Panc1 (cell line): ENCODE data around the gene RSAD2. TPM values are rescaled to one million over a fixed set of nuclear protein-coding genes. Genes with fewer than 3 reads are reported as not detected.

Experiments
- ATAC-seq: fragments of 200-7000 bp; cut with Tn5 transposase; 2 replicates; pipeline ENCODE4 v1.9.1; 2020; ENCODE audit warnings: mild to moderate bottlenecking, moderate library complexity
- BruUV-seq: library from RNA; stranded (reverse); fragments of 400-500 nt; replicated peaks from 2 replicates; lab custom pipeline; 2021; lab: Mats Ljungman, UMichigan
- CTCF ChIA-PET: fragments of 300-600 bp; sonication (Branson Sonifier 250); formaldehyde crosslinking; loops from one replicate; lab custom pipeline; 2022; ENCODE audit warnings: antibody characterized with exemption; lab: Charles Lee
- POLR2A ChIA-PET: fragments of 300-600 bp; sonication (Branson Sonifier 250); formaldehyde crosslinking; loops from one replicate; lab custom pipeline; 2022; ENCODE audit warnings: antibody characterized with exemption; lab: Charles Lee
- DNase-seq: peaks from one replicate; pipeline ENCODE4 v3.0.0-alpha.2; 2010; ENCODE audit warnings: low read depth, low spot score
- H3K27ac ChIP-seq: 2 replicates; pipeline ENCODE4 v1.5.1; 2011; ENCODE audit warnings: mild to moderate bottlenecking, low read length, inconsistent platforms
- H3K27me3 ChIP-seq: fragments of 200-500 bp; sonication (Bioruptor generic); 2 replicates; pipeline ENCODE4 v1.6.0; 2014; ENCODE audit warnings: low read length, inconsistent platforms; ENCODE audit not compliant: control insufficient read depth, insufficient read depth
- H3K36me3 ChIP-seq: fragments of 200-500 bp; sonication (Bioruptor generic); 2 replicates; pipeline ENCODE4 v1.5.1; 2014; ENCODE audit warnings: inconsistent platforms, mild to moderate bottlenecking, low read length, moderate library complexity; ENCODE audit not compliant: control insufficient read depth, insufficient read depth
- H3K4me1 ChIP-seq: 2 replicates; pipeline ENCODE4 v1.5.1; 2011; ENCODE audit warnings: inconsistent platforms, mild to moderate bottlenecking, low read length, moderate library complexity; ENCODE audit not compliant: control insufficient read depth, insufficient read depth
- H3K4me3 ChIP-seq, 2 experiments: 2 replicates each; pipeline ENCODE4 v1.5.1; 2011 to 2012; ENCODE audit warnings: low read depth in 2 of 2, low read length in 2 of 2, mild to moderate bottlenecking in 2 of 2, inconsistent platforms in 1 of 2, moderate library complexity in 1 of 2
- H3K9me3 ChIP-seq: fragments of 200-500 bp; sonication (Bioruptor generic); 2 replicates; pipeline ENCODE4 v1.5.1; 2014; ENCODE audit warnings: low read depth, mild to moderate bottlenecking, inconsistent platforms, low read length, moderate library complexity; ENCODE audit not compliant: control insufficient read depth, insufficient read depth
- CTCF ChIP-seq: fragments of 450-650 bp; IDR thresholded peaks from 2 replicates; pipeline ENCODE4 v1.5.1; 2017; ENCODE audit warnings: mild to moderate bottlenecking
- POLR2AphosphoS5 ChIP-seq: IDR thresholded peaks from 2 replicates; pipeline ENCODE4 v1.6.1; 2012; ENCODE audit warnings: mild to moderate bottlenecking, low read depth, low read length, moderate library complexity
- SIN3A ChIP-seq: IDR thresholded peaks from 2 replicates; pipeline ENCODE4 v1.6.1; 2012; ENCODE audit warnings: low read depth, mild to moderate bottlenecking, low read length, moderate library complexity, borderline replicate concordance; ENCODE audit not compliant: insufficient read depth
- TCF7L2 ChIP-seq: IDR thresholded peaks from 2 replicates; pipeline ENCODE4 v1.6.1; 2011; ENCODE audit warnings: mild to moderate bottlenecking, low read depth, low read length, inconsistent platforms
- in situ Hi-C: cut with HindIII; loops from 2 replicates; pipeline ENCODE4 v1.10.0; 2016; ENCODE audit warnings: low sequenced_read_pairs, low pct_unique_long_range_greater_than_20kb
- intact Hi-C: fragments of 100-400 bp; cut with micrococcal nuclease; formaldehyde crosslinking; loops from one replicate; pipeline ENCODE4 v1.10.0; 2022; ENCODE audit not compliant: unreplicated experiment
- total RNA-seq: library from RNA; stranded (reverse); gene quantifications from one replicate; pipeline ENCODE4 v1.2.1, GENCODE V29; 2021; ENCODE audit not compliant: unreplicated experiment
- TF ChIP-seq, protein P1 (sequence below), 2 experiments: IDR thresholded peaks; 2 replicates each; pipeline ENCODE4 v1.6.1; 2011 to 2012; ENCODE audit warnings: low read depth in 2 of 2, control low read depth in 1 of 2, low read length in 1 of 2, mild to moderate bottlenecking in 1 of 2, moderate library complexity in 1 of 2; ENCODE audit not compliant: insufficient read depth in 1 of 2

The RSAD2 gene
- total RNA-seq, 1 experiment from 2014 or later: 0.44 TPM

- BruUV-seq: no TSS peak
- intact Hi-C loops (no loop called here), in situ Hi-C loops (no loop called here)
- no peak for TF ChIP-seq TCF7L2
- TF ChIP-seq, protein P1, sequence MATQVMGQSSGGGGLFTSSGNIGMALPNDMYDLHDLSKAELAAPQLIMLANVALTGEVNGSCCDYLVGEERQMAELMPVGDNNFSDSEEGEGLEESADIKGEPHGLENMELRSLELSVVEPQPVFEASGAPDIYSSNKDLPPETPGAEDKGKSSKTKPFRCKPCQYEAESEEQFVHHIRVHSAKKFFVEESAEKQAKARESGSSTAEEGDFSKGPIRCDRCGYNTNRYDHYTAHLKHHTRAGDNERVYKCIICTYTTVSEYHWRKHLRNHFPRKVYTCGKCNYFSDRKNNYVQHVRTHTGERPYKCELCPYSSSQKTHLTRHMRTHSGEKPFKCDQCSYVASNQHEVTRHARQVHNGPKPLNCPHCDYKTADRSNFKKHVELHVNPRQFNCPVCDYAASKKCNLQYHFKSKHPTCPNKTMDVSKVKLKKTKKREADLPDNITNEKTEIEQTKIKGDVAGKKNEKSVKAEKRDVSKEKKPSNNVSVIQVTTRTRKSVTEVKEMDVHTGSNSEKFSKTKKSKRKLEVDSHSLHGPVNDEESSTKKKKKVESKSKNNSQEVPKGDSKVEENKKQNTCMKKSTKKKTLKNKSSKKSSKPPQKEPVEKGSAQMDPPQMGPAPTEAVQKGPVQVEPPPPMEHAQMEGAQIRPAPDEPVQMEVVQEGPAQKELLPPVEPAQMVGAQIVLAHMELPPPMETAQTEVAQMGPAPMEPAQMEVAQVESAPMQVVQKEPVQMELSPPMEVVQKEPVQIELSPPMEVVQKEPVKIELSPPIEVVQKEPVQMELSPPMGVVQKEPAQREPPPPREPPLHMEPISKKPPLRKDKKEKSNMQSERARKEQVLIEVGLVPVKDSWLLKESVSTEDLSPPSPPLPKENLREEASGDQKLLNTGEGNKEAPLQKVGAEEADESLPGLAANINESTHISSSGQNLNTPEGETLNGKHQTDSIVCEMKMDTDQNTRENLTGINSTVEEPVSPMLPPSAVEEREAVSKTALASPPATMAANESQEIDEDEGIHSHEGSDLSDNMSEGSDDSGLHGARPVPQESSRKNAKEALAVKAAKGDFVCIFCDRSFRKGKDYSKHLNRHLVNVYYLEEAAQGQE (IDR thresholded peaks at IDR 0.05; ENCODE audit: insufficient read depth in 1 of 2, low read depth in 2 of 2, low read length in 1 of 2): no peak
- no peak for TF ChIP-seq POLR2AphosphoS5
- TF ChIP-seq SIN3A: no peak
- no peak for TF ChIP-seq CTCF
- POLR2A ChIA-PET: no interaction called here
- no peak for DNase-seq
- no peak for ATAC-seq
- no peaks in the 10 kb centered on the region for H3K9me3 ChIP-seq
- peaks cover 15% of the 10 kb centered on the region for H3K27me3 ChIP-seq
- CTCF ChIA-PET: interaction anchor here (0.6 kb wide), 1 partner anchor 28 kb away, joined by 3 read pairs; no protein-coding TSS in a partner anchor
- H3K4me3 ChIP-seq: no peak overlapping the region
- no peaks in the 10 kb centered on the region for H3K4me1 ChIP-seq
- H3K27ac ChIP-seq: no peak overlapping the region
- H3K36me3 ChIP-seq: no peaks in the 10 kb centered on the region
Measured at GRCh38 chr2:6876309-6876708, 1.3 kb upstream of the RSAD2 start.

- Histone ChIP-seq H3K36me3 (no peaks in the 10 kb centered on the region), H3K27ac (no peak overlapping the region), H3K27me3 (peaks cover 4% of the 10 kb centered on the region; the same call in 1 of the 2 replicates), H3K4me3 (no peak overlapping the region), H3K9me3 (no peaks in the 10 kb centered on the region), H3K4me1 (no peaks in the 10 kb centered on the region)
- TF ChIP-seq SIN3A: no peak
- TF ChIP-seq CTCF: no peak
- TF ChIP-seq POLR2AphosphoS5: no peak
- TF ChIP-seq, protein P1 (IDR thresholded peaks at IDR 0.05; ENCODE audit: insufficient read depth in 1 of 2, low read depth in 2 of 2, low read length in 1 of 2): no peak
- TF ChIP-seq TCF7L2: no peak
- no peak for DNase-seq
- intact Hi-C loops (no loop called here), in situ Hi-C loops (no loop called here)
- CTCF ChIA-PET: interaction anchor here (1.2 kb wide), 1 partner anchor 37 kb away, joined by 3 read pairs; no protein-coding TSS in a partner anchor
- POLR2A ChIA-PET: no interaction called here
- BruUV-seq: no TSS peak
- ATAC-seq: no peak
Measured at GRCh38 chr2:6878549-6878948, 972 bp downstream of the RSAD2 start.
